Colonic mucosa (tissue), 4 donors: Measurements from ENCODE around the gene SNRNP48. TPM values are rescaled to one million over a fixed set of nuclear protein-coding genes. Genes with fewer than 3 reads are reported as not detected.

ENCODE experiments used
- DNase-seq: peaks from one replicate; pipeline ENCODE4 v3.0.0-alpha.2; 2020
- H3K27ac ChIP-seq: fragments of 200-600 bp; one replicate; pipeline ENCODE4 v1.8.0; 2021
- H3K27me3 ChIP-seq: fragments of 200-600 bp; one replicate; pipeline ENCODE4 v1.8.0; 2021
- H3K36me3 ChIP-seq: fragments of 200-600 bp; one replicate; pipeline ENCODE4 v1.8.0; 2021
- H3K4me1 ChIP-seq: fragments of 200-600 bp; one replicate; pipeline ENCODE4 v1.8.0; 2021; ENCODE audit warnings: mild to moderate bottlenecking
- H3K4me3 ChIP-seq: fragments of 200-600 bp; one replicate; pipeline ENCODE4 v1.8.0; 2021
- H3K9ac ChIP-seq, 2 donors: one replicate each; pipeline ENCODE4 v1.7.0; 2013; ENCODE audit warnings: control low read depth in 2 of 2, low read depth in 2 of 2, low read length in 2 of 2
- H3K9me3 ChIP-seq: fragments of 200-600 bp; one replicate; pipeline ENCODE4 v1.8.0; 2021
- intact Hi-C: fragments of 100-400 bp; cut with DNase I; formaldehyde crosslinking; loops from one replicate; pipeline ENCODE4 v1.14.1; 2022
- total RNA-seq, 2 donors: library from RNA; stranded (reverse); fragmentation: NEBNext Ultra II Directional in 1 of 2; extraction: Animal tissue kit (Norgen Biotek cat#: 25700) in 1 of 2; gene quantifications; one replicate each; pipeline ENCODE4 v1.2.1, GENCODE V29; 2021
- TF ChIP-seq, protein P1 (sequence below): fragments of 200-600 bp; IDR thresholded peaks from one replicate; pipeline ENCODE4 v1.8.0; 2022; ENCODE audit warnings: antibody characterized with exemption, mild to moderate bottlenecking
- donor health status: healthy.
- donor health status: DM: no; HTN: no; CAD: no.
- donor health status: DM: no; HTN: no; CAD: no.

SNRNP48 gene
- total RNA-seq, 2 donors from 2014 or later = 13.8 to 14.6 TPM

DNA sequence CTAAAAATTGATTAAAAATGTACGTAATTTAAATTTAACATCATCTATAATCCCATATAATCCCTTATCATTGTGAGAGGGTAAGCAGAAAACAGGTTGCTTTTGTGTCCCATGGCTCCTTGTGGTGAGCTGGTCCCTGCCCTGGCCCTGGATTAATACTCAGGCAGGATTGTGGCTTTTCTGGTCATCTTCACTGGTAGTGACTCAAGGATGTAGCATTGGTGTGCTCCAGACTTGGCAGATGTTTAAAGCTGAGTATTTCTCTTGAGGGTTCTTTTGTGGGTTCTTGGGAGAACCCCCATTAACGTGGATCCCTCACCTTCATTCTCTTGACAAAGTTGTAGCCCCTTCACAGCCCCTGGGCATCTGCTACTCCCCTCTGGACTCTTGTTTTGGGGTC lies 39.3 kb downstream of the SNRNP48 start:
- H3K9ac ChIP-seq = no peak overlapping the region
- TF ChIP-seq, protein P1, sequence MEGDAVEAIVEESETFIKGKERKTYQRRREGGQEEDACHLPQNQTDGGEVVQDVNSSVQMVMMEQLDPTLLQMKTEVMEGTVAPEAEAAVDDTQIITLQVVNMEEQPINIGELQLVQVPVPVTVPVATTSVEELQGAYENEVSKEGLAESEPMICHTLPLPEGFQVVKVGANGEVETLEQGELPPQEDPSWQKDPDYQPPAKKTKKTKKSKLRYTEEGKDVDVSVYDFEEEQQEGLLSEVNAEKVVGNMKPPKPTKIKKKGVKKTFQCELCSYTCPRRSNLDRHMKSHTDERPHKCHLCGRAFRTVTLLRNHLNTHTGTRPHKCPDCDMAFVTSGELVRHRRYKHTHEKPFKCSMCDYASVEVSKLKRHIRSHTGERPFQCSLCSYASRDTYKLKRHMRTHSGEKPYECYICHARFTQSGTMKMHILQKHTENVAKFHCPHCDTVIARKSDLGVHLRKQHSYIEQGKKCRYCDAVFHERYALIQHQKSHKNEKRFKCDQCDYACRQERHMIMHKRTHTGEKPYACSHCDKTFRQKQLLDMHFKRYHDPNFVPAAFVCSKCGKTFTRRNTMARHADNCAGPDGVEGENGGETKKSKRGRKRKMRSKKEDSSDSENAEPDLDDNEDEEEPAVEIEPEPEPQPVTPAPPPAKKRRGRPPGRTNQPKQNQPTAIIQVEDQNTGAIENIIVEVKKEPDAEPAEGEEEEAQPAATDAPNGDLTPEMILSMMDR = no peak
- H3K36me3 ChIP-seq = no peaks in the 10 kb centered on the region
- no peaks in the 10 kb centered on the region for H3K27me3 ChIP-seq
- H3K4me3 ChIP-seq = no peak overlapping the region
- DNase-seq = no peak
- H3K4me1 ChIP-seq = no peaks in the 10 kb centered on the region
- no peaks in the 10 kb centered on the region for H3K9me3 ChIP-seq
- H3K27ac ChIP-seq = no peak overlapping the region
- intact Hi-C loops = no loop called here

DNA sequence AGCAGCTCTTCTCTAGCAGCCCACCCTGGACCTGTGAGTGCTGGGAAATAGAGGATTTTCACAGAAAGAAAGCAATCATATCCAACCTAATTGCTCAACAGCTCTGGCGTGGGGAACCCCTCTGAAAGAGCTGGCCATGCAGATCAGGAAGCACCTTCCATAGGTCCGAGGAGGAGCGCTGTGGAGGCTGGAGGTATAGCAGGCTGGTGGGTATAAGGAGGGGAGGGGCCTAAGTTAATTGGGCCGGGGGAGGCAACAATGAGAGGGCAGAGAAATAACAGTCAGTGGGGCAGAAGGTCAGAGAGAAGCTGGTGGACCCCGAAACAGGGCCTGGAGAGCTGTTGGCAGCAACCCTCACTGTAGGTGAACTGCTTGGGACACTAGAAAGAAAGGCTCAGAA lies 40.8 kb downstream of the SNRNP48 start:
- Histone ChIP-seq H3K27ac (no peak overlapping the region), H3K4me1 (no peaks in the 10 kb centered on the region), H3K27me3 (no peaks in the 10 kb centered on the region), H3K9me3 (no peaks in the 10 kb centered on the region), H3K4me3 (no peak overlapping the region), H3K9ac (no peak overlapping the region), H3K36me3 (no peaks in the 10 kb centered on the region)
- TF ChIP-seq, protein P1 = no peak
- no peak for DNase-seq
- intact Hi-C loops = no loop called here

GRCh38 chr6:7631466-7631865 lies 41.5 kb downstream of the SNRNP48 start:
- no peak overlapping the region for H3K9ac ChIP-seq
- TF ChIP-seq, protein P1 = no peak
- no peak for DNase-seq
- no peak overlapping the region for H3K4me3 ChIP-seq
- H3K27ac ChIP-seq = no peak overlapping the region
- H3K9me3 ChIP-seq = no peaks in the 10 kb centered on the region
- H3K4me1 ChIP-seq = no peaks in the 10 kb centered on the region
- H3K36me3 ChIP-seq = no peaks in the 10 kb centered on the region
- intact Hi-C loops = no loop called here
- H3K27me3 ChIP-seq = no peaks in the 10 kb centered on the region

DNA sequence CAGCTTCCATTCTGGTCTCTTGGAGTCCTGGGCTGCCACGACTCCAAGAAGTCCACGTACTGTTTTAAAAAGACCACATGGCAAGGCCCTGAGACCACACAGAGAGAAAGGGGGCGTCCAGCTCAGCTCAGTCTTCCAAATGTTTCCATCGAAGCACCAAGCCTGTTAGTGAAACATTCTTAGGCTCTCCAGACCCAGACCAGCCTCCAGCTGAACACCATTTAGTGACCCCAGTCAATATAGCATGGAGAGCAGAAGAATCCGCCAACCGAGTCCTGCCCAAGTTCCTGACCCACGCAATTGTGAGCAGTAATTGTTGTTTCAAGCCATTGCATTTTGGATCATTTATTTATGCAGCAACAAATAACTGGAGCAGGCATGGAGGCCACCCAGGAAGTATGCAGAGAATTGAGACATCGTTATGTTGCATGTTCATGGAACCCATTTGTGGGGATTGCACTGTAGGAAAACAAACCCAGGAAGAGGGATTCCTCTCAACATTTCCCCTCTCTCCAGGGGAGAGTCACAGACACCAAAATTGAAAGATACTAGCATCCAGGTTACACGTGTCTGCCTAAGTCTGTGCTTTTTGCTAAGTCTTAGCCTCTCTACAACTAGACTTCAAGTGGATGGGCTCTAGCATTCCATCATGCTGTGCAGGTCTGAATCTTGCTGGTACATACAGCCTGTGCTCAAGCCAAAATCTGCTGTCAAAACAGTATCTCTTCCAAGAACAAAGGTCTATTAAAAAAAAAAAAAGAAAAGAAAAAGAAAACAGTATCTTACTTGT lies 42.7 kb downstream of the SNRNP48 start:
- no peak overlapping the region for H3K9ac ChIP-seq
- intact Hi-C loops = no loop called here
- no peak for DNase-seq

DNA sequence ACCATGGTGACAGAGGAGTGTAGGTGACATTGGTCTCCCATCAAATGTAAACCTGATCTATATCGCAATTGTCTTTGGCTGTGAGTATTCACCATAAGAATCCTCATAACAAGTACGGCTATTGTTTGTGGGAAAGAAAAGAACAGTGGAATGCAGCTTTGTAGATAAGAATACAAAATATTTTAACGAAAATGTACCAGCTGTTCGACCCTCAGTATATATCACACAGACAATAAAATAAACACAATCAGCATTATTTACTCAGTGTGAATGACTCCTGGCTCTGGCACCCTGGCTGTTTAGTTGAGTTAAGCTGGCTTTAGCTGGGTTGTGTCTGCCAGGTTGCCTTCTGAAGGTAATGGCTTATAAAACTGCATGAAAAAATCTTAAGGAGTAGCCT lies 43.4 kb downstream of the SNRNP48 start:
- no peak for DNase-seq
- TF ChIP-seq, protein P1 = no peak

More for the DNA sequence above, 42.7 kb downstream of the SNRNP48 start:
- Histone ChIP-seq H3K9me3 (no peaks in the 10 kb centered on the region), H3K27me3 (no peaks in the 10 kb centered on the region), H3K36me3 (no peaks in the 10 kb centered on the region), H3K27ac (no peak overlapping the region), H3K4me1 (no peaks in the 10 kb centered on the region), H3K4me3 (no peak overlapping the region)
- TF ChIP-seq, protein P1 = no peak

More for the DNA sequence above, 43.4 kb downstream of the SNRNP48 start:
- Histone ChIP-seq H3K9me3 (no peaks in the 10 kb centered on the region), H3K4me3 (no peak overlapping the region), H3K36me3 (no peaks in the 10 kb centered on the region), H3K9ac (no peak overlapping the region), H3K4me1 (no peaks in the 10 kb centered on the region), H3K27ac (no peak overlapping the region), H3K27me3 (no peaks in the 10 kb centered on the region)
- intact Hi-C loops = no loop called here
